ENCODE data around the gene LYSET.
"Not testable (repeated sequence)": the region's sequence is repeated elsewhere in the genome, so short reads cannot be mapped to it uniquely, and the experiment has no call there.

Gene LYSET

GRCh38 chr14:93169619-93170018, 15.5 kb upstream of the LYSET start:
- not testable (repeated sequence) for DNase-seq (ENCODE audit: low read depth)

DNA sequence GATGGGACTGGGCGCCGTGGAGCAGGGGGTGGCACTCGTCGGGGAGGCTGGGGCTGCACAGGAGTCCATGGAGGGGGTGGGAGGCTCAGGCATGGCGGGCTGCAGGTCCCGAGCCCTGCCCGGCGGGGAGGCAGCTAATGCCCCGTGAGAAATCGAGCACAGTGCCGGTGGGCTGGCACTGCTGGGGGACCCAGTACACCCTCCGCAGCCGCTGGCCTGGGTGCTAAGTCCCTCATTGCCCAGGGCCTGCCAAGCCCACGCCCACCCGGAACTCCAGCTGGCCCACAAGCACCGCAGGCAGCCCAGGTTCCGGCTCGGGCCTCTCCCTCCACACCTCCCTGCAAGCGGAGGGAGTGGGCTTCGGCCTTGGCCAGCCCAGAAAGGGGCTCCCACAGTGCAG, 15.0 kb upstream of the LYSET start:
- not testable (repeated sequence) for DNase-seq (ENCODE audit: low read depth)

GRCh38 chr14:93171376-93171775, 13.7 kb upstream of the LYSET start:
- DNase-seq (ENCODE audit: low read depth): no peak

DNA sequence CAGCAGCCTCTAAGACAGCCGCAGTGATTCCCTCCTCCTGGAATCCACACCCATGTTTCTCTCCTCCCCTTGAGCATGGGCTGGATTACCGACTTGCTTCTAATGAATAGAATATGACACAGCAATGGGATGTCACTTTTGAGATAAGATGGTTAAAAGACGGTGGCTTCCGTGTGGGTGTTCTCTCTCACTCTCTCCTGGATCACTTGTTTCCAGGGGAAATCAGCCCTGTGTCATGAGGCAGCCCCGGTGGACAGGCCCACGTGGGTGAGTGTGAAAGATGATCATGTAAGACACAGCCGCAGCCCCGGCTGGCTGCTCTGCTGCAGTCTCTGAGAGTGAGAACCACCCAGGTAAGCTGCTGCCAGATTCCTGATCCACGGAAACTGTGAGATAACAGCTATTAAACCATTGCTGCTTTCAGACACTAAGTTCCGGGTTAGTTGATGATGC, 11.1 kb upstream of the LYSET start:
- DNase-seq (ENCODE audit: low read depth): no peak

DNA sequence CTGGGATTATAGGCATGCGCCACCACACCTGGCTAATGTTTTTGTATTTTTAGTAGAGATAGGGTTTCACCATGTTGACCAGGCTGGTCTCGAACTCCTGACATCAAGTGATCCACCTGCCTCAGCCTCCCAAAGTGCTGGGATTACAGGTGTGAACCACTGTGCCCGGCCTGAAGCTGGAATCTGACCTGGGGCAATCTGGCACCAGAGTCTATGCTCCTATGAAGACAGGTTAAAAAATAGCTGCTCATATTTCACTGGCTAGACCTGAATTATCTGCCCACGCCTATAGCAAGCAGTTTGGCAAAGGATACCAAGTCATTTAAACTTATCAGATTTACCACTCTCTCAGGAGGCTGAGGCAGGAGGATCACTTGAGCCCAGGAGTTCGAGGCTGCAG, 10.4 kb upstream of the LYSET start:
- not testable (repeated sequence) for DNase-seq (ENCODE audit: low read depth)

DNA sequence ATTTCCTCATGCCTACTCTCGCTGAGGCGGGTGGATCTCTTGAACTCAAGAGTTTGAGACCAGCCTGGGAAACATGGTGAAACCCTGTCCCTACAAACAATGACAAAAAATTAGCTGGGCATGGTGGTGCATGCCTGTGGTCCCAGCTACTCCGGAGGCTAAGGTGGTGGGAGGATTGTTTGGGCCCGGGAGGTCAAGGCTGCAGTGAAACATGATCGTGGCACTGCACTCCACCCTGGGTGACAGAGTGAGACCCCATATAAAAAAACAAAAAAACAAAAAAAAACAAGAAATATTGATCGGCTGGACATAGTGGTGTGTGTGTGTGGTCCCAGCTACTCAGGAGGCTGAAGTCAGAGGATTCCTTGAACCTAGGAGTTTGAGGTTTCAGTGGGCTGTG, 9.6 kb upstream of the LYSET start:
- DNase-seq (ENCODE audit: low read depth): no peak

DNA sequence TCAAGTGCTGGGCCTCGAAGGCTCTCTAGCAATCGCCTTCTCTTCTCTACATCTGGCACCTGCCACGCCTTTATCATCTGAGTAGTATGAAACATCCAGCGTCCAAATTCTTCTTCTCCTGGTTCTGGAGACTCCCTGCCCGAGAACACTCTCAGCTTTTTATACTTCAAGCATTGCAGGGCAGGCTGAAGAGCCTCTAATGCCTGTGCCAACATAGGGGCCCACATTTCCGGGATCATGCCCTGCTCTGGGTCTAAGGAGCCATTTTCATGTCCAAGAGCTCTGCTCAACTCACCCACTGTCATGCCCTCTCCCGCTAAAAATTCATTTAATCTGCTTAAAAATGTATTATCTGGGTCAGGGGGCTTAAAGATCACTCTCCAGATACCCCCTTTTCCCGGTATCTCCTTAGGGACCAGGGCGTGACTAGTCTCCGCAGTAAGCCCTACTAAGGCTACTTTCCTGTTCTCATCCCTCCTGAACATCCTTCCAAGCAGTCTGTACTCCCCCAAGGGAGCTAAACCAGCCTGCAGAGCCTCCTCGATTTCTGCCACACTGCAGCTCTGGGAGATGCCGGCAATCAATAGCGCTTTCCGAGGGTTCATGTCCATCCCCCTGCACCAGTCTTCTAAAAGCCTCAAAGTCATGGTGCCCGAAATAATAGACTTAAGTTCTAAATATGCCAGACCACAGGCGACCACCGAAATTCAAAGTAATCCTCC, 1.4 kb upstream of the LYSET start:
- no peak for DNase-seq (ENCODE audit: low read depth)

DNA sequence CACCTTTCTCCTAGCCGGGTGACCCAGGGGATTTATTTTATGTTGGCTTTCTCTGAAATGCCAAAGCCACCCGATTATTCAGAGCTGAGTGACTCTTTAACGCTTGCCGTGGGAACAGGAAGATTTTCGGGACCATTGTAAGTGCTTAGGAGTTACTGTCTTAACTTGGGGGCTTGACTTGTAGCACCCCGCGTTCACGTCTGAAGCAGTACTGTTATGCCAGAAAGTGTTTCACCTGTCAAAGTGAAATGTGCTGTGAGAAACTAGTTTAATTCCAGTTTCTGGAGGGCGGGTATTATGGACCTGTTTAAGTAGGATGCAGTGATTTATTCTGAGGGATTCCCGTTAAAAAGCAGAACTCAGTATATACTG, 218 bp downstream of the LYSET start:
- no peak for DNase-seq (ENCODE audit: low read depth)

DNA sequence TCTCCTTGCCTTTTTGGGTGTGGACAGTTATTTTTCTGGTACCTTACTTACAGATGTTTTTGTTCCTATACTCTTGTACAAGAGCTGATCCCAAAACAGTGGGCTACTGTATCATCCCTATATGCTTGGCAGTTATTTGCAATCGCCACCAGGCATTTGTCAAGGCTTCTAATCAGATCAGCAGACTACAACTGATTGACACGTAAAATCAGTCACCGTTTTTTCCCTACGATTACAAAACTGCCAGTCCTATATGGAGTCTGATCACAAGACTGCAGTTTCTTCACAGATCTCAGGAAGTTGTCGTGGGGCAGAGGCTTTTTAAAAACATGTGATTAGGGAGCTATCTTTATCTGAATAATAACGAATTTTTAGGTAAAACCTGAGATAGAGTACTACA, 1.3 kb downstream of the LYSET start:
- DNase-seq (ENCODE audit: low read depth): no peak

DNA sequence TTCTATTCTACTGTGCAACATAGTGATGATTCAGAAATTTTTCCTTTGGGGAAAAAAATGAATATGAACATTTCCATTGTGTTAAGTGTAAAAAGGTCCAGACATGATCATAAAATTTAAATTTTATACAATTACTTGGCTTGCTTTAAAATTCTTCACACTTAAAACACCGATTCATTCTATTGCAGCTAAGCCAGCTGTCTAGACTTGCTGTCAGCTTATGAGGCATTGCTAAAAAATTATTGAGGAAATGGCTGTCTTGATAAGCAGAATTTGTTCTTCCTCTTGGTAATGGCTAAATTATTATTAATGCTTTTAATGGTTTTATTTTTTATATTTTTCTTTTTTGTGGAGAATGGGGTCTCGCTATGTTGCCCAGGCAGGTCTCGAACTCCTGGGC, 1.8 kb downstream of the LYSET start:
- DNase-seq (ENCODE audit: low read depth): no peak

DNA sequence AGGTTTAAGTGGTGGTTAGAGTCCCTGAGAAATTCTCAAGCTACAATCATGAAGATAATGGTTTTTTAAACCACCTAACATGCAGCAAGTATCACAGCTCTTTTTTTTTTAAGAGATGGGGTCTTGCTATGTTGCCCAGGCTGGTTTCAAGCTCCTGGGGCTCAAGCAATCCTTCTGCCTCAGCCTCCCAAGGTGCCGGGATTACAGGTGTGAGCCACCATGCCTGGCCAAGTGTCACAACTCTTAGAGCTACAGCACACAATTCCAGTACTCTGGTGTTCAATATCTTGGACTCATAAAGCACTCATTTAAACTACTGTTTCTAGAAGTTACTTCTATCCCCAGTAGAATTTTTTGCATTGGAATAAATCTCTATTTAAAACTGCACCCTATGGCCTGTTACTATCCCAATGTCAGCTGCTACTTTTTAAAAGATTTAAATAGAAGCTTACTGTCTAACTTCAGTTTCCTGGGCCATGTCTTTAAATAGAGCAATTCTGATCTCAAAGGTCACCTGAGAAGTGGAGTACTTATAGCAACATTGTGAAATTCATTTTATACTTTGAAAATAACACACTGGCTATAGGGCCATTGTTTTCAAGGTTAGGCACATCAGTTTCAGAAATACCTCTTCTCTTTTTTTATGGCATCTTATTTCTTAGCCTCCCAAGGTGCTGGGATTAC, 10.3 kb downstream of the LYSET start:
- DNase-seq (ENCODE audit: low read depth): no peak

DNA sequence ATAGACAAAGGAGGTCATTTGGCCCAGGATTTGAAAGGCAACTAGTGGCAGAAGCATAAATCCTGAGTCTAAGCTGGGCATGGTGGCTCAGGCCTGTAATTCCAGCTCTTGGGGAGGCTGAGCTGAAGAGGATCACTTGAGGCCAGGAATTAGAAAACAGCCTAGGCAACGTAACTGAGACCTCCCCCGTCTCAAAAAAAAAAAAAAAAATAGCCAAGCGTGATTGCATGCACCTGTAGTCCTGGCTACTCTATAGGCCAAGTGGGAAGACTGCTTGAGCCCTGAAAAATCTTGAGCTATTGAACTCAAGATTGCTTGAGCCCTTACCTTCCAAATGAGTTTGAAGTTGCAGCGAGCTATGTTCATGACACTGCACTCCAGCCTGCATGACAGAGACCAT, 13.9 kb downstream of the LYSET start:
- no peak for DNase-seq (ENCODE audit: low read depth)

DNA sequence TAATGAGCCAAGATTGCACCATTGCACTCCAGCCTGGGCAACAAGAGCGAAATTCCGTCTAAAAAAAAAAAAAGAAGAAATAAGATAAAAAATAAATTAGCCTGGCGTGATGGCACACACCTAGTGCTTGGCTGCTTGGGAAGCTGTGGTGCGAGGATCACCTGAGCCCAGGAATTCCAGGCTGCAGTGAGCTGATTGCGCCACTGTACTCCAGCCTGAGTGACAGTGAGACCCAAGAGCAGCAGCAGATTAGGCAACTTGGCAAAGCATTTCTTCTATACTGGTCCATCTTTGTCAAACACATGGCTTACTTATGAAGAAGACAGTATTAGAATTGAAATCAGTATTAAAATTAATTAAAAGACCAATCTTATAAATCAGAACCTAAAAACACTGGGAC, 15.4 kb downstream of the LYSET start:
- no peak for DNase-seq (ENCODE audit: low read depth)

DNA sequence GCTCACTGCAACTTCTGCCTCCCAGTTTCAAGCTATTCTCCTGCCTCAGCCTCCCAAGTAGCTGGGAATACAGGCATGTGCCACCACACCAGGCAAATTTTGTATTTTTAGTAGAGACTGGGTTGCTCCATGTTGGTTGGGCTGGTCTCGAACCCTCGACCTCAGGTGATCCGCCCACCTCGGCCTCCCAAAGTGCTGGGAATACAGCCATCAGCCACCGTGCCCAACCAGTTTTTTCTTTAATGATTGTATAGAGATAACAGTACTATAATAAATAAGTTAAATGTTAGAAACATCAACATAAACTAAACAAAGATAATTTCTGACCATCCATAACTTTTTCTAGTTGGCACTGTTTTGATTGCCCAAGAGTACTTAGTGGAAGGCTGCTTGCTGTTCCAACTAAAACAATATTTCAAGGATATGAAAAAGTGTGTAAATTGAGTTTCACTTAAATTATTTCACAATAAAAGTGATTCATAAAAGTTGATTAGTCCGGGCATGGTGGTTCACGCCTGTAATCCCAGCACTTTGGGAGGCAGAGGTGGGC, 16.1 kb downstream of the LYSET start:
- no peak for DNase-seq (ENCODE audit: low read depth)

DNA sequence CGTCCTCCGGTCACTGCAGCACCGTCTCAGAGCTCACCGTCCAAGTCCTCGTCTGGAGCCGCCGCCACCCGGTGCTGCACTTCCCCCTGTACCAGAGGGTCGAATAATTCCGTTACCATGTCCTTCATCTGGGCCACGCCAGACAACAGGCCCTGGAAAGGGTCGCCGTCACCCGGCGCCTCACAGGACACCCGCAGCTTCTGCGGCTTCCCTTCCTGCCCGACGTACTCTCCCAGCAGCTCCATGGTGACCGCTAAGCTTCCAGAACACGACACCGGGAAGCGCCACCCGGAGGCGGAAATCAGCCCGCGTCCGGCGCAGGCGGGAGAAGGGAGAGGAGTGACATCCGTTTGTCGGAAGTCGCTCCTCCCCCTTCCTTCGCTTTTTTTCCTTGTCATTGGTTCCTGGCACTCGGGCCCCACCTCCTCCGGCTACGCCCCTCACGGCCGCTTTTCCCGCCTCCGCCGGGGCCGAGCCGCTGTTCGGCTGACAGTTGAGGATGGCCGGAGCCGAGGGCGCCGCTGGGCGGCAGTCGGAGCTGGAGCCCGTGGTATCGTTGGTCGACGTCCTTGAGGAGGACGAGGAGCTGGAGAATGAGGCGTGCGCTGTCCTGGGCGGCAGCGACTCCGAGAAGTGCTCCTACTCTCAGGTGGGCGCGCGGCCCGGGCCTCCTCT, 21.8 kb downstream of the LYSET start, which contains the start of the genes GON7 and UBR7:
Gene GON7 (minus strand): TSS at position 273 of the 675 bp plus-strand sequence. CDS start 28 bp downstream, at position 245.
Gene UBR7 (plus strand): TSS at position 464 of the 675 bp plus-strand sequence. CDS start 36 bp downstream, at position 500.
- DNase-seq (ENCODE audit: low read depth): peak; percentile 80

- DNase-seq (ENCODE audit: low read depth): no peak
Observed at GRCh38 chr14:93207468-93208308, 22.6 kb downstream of the LYSET start.

DNA sequence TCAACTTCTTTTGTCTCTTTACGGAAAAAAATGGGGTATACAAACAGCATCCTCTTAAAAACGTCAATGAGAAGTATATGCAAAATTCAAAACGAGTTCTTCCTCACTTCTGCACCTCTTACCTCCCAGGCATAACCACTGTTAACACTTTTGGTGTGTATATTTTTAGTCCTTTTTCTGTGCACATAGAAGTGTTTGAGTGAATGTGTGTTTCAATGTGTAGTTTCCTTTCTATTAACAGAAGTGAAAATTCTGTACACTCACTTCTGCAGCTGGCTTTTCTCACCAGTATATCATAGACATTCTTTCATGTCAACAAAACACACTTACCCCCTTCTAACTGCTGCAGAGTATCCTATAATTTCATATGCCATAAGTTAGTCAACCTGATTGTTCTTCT, 27.3 kb downstream of the LYSET start:
- DNase-seq (ENCODE audit: low read depth): no peak

DNA sequence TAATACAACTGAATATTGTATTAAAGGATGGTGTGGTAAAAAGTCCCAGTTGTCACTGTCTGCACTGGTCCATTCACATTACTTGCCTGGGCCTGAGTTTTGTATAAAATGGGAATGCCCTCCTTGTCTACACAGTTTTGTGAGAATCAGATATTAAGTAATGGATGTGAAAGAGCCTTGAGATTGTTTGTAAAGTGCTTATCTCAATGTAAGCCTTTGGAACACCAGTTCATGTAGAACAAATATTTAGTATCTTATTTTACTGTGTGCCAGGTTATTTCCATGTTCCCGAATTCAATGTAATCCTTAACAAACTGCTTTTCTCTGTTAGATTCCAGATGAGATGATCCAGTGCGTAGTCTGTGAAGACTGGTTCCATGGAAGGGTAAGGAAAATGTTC, 29.5 kb downstream of the LYSET start:
- no peak for DNase-seq (ENCODE audit: low read depth)

- no peak for DNase-seq (ENCODE audit: low read depth)
Observed at GRCh38 chr14:93219103-93219726, 34.1 kb downstream of the LYSET start.

DNA sequence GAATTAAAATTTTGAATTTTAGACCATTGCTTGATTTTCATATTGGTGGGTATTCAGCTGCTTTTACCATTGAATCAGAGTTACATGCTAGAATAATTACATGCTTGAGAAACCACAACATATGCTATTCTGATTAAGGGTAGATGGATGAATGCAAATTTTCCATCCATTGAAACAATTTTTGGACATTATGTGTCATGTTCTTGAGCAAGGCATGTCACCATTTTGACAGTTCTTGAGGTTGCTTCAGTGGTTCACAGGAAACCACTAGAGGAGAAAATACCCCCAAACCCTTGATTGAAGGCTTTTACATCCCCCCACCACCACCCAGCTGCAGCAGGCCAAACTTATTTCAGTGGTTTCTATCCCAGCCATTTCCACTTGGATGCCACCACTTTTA, 35.4 kb downstream of the LYSET start:
- DNase-seq (ENCODE audit: low read depth): no peak

- DNase-seq (ENCODE audit: low read depth): no peak
Observed at GRCh38 chr14:93223565-93223964, 38.4 kb downstream of the LYSET start.
